OCI-LY3 (cell line): ENCODE measurements around the gene TNNC2.
A peak's percentile ranks its signal among the peaks of the same experiment; 100 is the strongest.
"Not testable (repeated sequence)": the region's sequence is repeated elsewhere in the genome, so short reads cannot be mapped to it uniquely, and the experiment has no call there.

Experiments
- H2AFZ ChIP-seq: fragments of 200-600, 300-600 bp; shearing (Covaris generic); 2 replicates; pipeline ENCODE4 v1.6.0; 2014; ENCODE audit warnings: antibody characterized with exemption, low read depth, low read length
- H3K27ac ChIP-seq: fragments of 200-600, 300-600 bp; sonication (generic); 2 replicates; pipeline ENCODE4 v1.5.1; 2014; ENCODE audit warnings: mild to moderate bottlenecking, low read length, moderate library complexity, mixed read lengths
- H3K27me3 ChIP-seq: fragments of 200-600, 300-600 bp; sonication (generic); 2 replicates; pipeline ENCODE4 v1.6.1; 2014; ENCODE audit warnings: low read depth, low read length, mixed read lengths
- H3K36me3 ChIP-seq: fragments of 200-600, 300-600 bp; sonication (generic); replicated peaks from 2 replicates; pipeline ENCODE3; 2014; ENCODE audit warnings: low read depth, low read length, mixed read lengths
- H3K4me1 ChIP-seq: fragments of 300-600, 200-600 bp; sonication (generic); 2 replicates; pipeline ENCODE4 v1.6.1; 2014; ENCODE audit warnings: low read length, mixed read lengths
- H3K4me2 ChIP-seq: fragments of 200-600, 300-600 bp; sonication (generic); 2 replicates; pipeline ENCODE4 v1.6.1; 2014; ENCODE audit warnings: low read length, mixed read lengths
- H3K4me3 ChIP-seq: fragments of 300-600, 200-600 bp; sonication (generic); 2 replicates; pipeline ENCODE4 v1.5.1; 2014; ENCODE audit warnings: antibody characterized with exemption, mild to moderate bottlenecking, low read length, moderate library complexity
- H3K79me2 ChIP-seq: fragments of 300-600, 200-600 bp; shearing (Covaris generic); 2 replicates; pipeline ENCODE4 v1.6.1; 2014; ENCODE audit warnings: mild to moderate bottlenecking, low read length, mixed read lengths
- H3K9ac ChIP-seq: fragments of 300-600, 200-600 bp; shearing (Covaris generic); 2 replicates; pipeline ENCODE4 v1.6.0; 2014; ENCODE audit warnings: mild to moderate bottlenecking, low read length, moderate library complexity
- H3K9me3 ChIP-seq: fragments of 200-600, 300-600 bp; shearing (Covaris generic); 2 replicates; pipeline ENCODE4 v1.6.1; 2014; ENCODE audit warnings: low read length, mixed read lengths; ENCODE audit not compliant: insufficient read depth
- H4K20me1 ChIP-seq: fragments of 200-600, 300-600 bp; sonication (generic); 2 replicates; pipeline ENCODE4 v1.6.1; 2016; ENCODE audit warnings: low read length, mixed read lengths; ENCODE audit not compliant: insufficient read depth
- CTCF ChIP-seq: fragments of 200-600, 300-600 bp; sonication (generic); IDR thresholded peaks from 2 replicates; pipeline ENCODE4 v1.5.1; 2014; ENCODE audit warnings: antibody characterized with exemption, low read length, low read depth
- EZH2phosphoT487 ChIP-seq: fragments of 200-600 bp; shearing (Covaris generic); IDR thresholded peaks from 2 replicates; pipeline ENCODE4 v1.6.1; 2018; ENCODE audit warnings: antibody characterized with exemption, mixed run types, low read depth

TNNC2 gene

GRCh38 chr20:45798935-45799642, 28.0 kb downstream of the TNNC2 start:
- Histone ChIP-seq H3K4me2 (no peak overlapping the region), H3K36me3 (peaks cover 47% of the 10 kb centered on the region), H3K27ac (no peak overlapping the region), H3K27me3 (no peaks in the 10 kb centered on the region), H3K4me3 (no peak overlapping the region), H3K9ac (no peak overlapping the region), H3K4me1 (0 out of 2 replicates have a peak, but pooled peaks cover 4% of the 10 kb centered on the region), H3K79me2 (no peaks in the 10 kb centered on the region), H4K20me1 (peaks cover 3% of the 10 kb centered on the region; the same call in 1 of the 2 replicates), H3K9me3 (no peaks in the 10 kb centered on the region), H2AFZ (no peak overlapping the region)
- peak; percentile 92 for TF ChIP-seq CTCF
- TF ChIP-seq EZH2phosphoT487, result no peak

DNA sequence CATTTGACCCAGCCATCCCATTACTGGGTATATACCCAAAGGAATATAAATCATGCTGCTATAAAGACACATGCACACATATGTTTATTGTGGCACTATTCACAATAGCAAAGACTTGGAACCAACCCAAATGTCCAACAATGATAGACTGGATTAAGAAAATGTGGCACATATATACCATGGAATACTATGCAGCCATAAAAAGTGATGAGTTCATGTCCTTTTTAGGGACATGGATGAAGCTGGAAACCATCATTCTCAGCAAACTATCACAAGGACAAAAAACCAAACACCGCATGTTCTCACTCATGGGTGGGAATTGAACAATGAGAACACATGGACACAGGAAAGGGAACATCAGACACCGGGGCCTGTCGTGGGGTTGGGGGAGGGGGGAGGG, 29.2 kb downstream of the TNNC2 start:
- H3K4me1 ChIP-seq, H4K20me1 ChIP-seq, H3K79me2 ChIP-seq, H3K4me2 ChIP-seq, H3K9ac ChIP-seq, H2AFZ ChIP-seq, H3K27me3 ChIP-seq, H3K4me3 ChIP-seq, H3K9me3 ChIP-seq, H3K27ac ChIP-seq: not testable (repeated sequence)
- H3K36me3 ChIP-seq, result peaks cover 39% of the 10 kb centered on the region

DNA sequence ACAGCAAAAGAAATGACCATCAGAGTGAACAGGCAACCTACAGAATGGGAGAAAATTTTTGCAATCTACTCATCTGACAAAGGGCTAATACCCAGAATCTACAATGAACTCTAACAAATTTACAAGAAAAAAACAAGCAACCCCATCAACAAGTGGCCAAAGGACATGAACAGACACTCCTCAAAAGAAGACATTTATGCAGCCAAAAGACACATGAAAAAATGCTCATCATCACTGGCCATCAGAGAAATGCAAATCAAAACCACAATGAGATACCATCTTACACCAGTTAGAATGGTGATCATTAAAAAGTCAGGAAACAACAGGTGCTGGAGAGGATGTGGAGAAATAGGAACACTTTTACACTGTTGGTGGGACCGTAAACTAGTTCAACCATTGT, 29.6 kb downstream of the TNNC2 start:
- H3K36me3 ChIP-seq, result peaks cover 36% of the 10 kb centered on the region
- H3K4me1 ChIP-seq, H3K27me3 ChIP-seq, H3K9ac ChIP-seq, H4K20me1 ChIP-seq, H3K4me3 ChIP-seq, H3K27ac ChIP-seq, H3K79me2 ChIP-seq, H3K9me3 ChIP-seq, H3K4me2 ChIP-seq, H2AFZ ChIP-seq: not testable (repeated sequence)

GRCh38 chr20:45796337-45797065, 30.6 kb downstream of the TNNC2 start:
- Histone ChIP-seq H3K4me1 (peaks cover 9% of the 10 kb centered on the region), H3K27ac (no peak overlapping the region), H3K9ac (no peak overlapping the region), H3K36me3 (peaks cover 30% of the 10 kb centered on the region), H2AFZ (no peak overlapping the region), H3K9me3 (no peaks in the 10 kb centered on the region), H3K79me2 (peaks cover 12% of the 10 kb centered on the region), H3K4me2 (no peak overlapping the region), H4K20me1 (peaks cover 3% of the 10 kb centered on the region; the same call in 1 of the 2 replicates), H3K27me3 (no peaks in the 10 kb centered on the region), H3K4me3 (no peak overlapping the region)
- TF ChIP-seq CTCF, result no peak
- TF ChIP-seq EZH2phosphoT487, result no peak
